Measurements from ENCODE around the gene ZNF182. TPM values are rescaled to one million over a fixed set of nuclear protein-coding genes. Genes with fewer than 3 reads are reported as not detected.
"Not testable (repeated sequence)": the region's sequence is repeated elsewhere in the genome, so short reads cannot be mapped to it uniquely, and the experiment has no call there.

ZNF182 gene
- total RNA-seq, result 8.4 and 10.0 TPM in 2 replicates

DNA sequence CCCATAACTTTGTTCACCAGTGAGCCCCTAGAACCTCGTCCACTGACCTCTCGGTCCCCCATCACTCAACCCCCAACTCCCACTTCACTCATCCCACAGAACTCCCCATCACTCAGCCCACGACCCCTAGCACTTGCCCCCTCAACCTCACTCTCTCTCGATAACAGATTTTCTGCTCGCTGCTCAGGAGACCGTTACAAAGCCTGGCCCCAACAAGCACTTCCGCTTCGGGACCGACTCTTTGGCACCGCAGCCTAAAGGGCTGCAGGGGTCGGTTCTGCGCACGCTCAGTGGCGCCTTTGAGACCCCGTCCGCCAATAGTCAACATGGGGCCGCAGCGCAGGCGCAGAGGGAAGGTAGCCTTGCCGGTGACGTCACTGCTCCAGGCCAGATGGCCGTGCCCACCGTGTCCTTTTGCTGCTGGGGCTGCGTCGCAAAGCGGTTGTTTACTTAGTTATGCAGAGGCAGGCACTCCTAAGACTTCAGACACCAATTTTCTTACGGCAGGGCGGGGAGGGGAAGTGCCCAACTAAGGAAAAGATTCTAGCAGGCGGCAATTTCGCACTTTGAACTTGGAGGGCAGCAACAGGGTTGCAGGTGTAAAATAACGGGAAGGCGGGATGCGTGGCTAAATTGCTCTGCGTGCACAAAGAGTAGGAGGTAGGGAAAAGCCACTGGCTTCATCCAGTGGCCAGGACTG, at the start of gene ZNF182:
TSS of gene ZNF182 (minus strand) at position 232 of the 700 bp plus-strand sequence. CDS start 1,380 bp downstream, outside the sequence.
- H3K36me3 Mint-ChIP-seq (ENCODE audit: low read depth), result peaks cover 25% of the 10 kb centered on the region
- peak within 1 kb of the TSS; percentile 98 for H3K27ac Mint-ChIP-seq
- ATAC-seq (ENCODE audit: low read depth) (peak; percentile 98), DNase-seq (peak; percentile 82)
- H3K9me3 Mint-ChIP-seq, result no peaks in the 10 kb centered on the region
- intact Hi-C loops (cut with micrococcal nuclease), result no loop called here
- POLR2A ChIA-PET, result no interaction called here
- H3K27me3 Mint-ChIP-seq, result no peaks in the 10 kb centered on the region
- TF ChIP-seq, protein P1, sequence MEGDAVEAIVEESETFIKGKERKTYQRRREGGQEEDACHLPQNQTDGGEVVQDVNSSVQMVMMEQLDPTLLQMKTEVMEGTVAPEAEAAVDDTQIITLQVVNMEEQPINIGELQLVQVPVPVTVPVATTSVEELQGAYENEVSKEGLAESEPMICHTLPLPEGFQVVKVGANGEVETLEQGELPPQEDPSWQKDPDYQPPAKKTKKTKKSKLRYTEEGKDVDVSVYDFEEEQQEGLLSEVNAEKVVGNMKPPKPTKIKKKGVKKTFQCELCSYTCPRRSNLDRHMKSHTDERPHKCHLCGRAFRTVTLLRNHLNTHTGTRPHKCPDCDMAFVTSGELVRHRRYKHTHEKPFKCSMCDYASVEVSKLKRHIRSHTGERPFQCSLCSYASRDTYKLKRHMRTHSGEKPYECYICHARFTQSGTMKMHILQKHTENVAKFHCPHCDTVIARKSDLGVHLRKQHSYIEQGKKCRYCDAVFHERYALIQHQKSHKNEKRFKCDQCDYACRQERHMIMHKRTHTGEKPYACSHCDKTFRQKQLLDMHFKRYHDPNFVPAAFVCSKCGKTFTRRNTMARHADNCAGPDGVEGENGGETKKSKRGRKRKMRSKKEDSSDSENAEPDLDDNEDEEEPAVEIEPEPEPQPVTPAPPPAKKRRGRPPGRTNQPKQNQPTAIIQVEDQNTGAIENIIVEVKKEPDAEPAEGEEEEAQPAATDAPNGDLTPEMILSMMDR (IDR thresholded peaks at IDR 0.05), result no peak
- CTCF ChIA-PET, result no interaction called here
- peaks cover 22% of the 10 kb centered on the region for H3K4me1 Mint-ChIP-seq
- peak within 1 kb of the TSS; percentile 96 for H3K4me3 Mint-ChIP-seq

DNA sequence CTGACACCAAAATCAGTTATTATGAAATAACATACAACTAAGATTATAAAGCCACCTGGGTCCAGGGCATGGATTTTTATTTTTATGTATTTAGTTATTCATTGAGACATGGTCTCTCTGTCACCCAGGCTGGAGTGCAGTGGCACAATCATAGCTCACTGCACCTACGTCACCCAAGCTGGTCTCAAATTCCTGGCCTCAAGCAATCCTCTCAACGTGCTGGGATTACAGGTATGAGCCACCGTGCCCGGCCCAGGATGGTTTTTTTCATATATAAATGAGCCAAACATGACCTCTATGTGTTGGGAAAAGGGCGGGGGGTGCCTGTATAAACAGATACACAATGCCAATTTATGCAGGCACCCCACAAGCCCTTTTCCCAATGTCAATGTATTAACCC, 43.1 kb upstream of the ZNF182 start:
- Mint-ChIP-seq H3K4me1 (no peaks in the 10 kb centered on the region), H3K36me3 (ENCODE audit: low read depth) (no peaks in the 10 kb centered on the region), H3K27ac (no peak overlapping the region), H3K9me3 (no peaks in the 10 kb centered on the region), H3K4me3 (no peak overlapping the region), H3K27me3 (no peaks in the 10 kb centered on the region)
- TF ChIP-seq, protein P1 (IDR thresholded peaks at IDR 0.05), result no peak
- CTCF ChIA-PET, result no interaction called here
- intact Hi-C loops (cut with micrococcal nuclease), result no loop called here
- no peak for ATAC-seq (ENCODE audit: low read depth)
- POLR2A ChIA-PET, result no interaction called here
- no peak for DNase-seq

DNA sequence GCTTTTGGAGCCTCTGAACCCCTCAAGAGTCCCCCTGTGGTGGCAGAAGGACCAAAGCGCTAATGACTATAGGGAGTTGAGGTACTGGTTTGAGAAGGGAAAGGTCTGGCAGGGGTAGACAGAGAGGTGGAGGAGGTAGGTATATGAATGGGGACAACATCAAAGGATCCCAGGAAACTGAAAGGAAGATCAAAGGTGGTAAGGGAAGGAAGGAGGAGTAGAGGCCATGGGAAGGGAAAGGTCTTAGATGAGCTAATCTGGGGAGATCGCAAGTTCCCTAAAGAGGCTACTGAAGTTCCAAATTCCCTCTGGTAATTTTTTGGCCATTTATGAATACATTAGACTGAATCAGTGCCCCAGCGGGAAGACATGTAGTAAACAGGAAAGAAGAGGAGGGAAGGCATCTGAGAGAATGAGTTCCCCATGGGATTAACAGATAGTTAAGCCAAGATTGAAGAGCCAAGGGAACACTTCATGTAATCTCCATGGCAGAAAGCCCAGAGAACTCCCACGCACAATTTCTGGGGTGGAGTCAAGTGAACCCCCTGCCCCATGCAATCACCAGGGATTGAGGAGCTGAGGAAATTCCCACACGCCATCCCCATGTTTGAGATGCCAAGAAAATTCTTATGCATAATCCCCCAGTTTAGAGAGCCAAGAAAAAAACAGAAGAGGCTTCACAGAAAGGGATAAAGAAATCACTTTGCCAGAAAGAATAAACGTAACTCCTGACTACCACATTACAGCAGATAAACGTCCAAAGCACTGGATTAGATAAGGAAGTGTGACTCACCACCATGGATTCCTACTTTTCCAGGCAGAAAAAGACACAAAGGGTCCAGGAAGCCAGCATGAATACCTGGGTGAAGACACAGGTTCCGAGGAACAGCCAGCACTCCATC, 41.9 kb upstream of the ZNF182 start:
- intact Hi-C loops (cut with micrococcal nuclease), result no loop called here
- ATAC-seq (ENCODE audit: low read depth), result no peak
- Mint-ChIP-seq H3K27me3 (no peaks in the 10 kb centered on the region), H3K4me3 (no peak overlapping the region), H3K36me3 (ENCODE audit: low read depth) (no peaks in the 10 kb centered on the region), H3K4me1 (no peaks in the 10 kb centered on the region), H3K27ac (no peak overlapping the region), H3K9me3 (no peaks in the 10 kb centered on the region)
- no peak for DNase-seq
- ChIA-PET CTCF (no interaction called here), POLR2A (no interaction called here)
- TF ChIP-seq, protein P1 (IDR thresholded peaks at IDR 0.05), result no peak

DNA sequence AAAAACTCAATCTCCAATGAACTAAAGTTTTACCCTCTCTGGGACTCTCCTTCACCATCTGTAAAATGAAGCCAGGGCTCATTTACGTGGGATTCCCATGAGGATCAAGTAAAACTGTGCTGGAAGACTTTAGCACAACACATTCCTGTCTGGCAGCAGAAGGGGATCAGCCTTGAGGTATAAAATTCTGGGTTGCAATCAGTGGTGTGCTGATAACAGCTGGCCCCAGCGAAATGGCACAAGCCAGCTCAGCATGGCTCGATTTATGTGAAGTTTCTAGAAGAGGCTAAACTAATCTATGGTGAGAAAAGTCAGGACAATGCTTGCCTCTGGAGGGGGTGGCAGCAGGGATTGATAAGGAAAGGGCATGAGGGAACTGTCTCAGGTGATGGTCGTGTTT, 39.3 kb upstream of the ZNF182 start:
- H3K36me3 Mint-ChIP-seq (ENCODE audit: low read depth), result no peaks in the 10 kb centered on the region
- CTCF ChIA-PET, result no interaction called here
- H3K4me3 Mint-ChIP-seq, result no peak overlapping the region
- H3K9me3 Mint-ChIP-seq, result no peaks in the 10 kb centered on the region
- intact Hi-C loops (cut with micrococcal nuclease), result no loop called here
- POLR2A ChIA-PET, result no interaction called here
- no peak for DNase-seq
- no peak for ATAC-seq (ENCODE audit: low read depth)
- TF ChIP-seq, protein P1 (IDR thresholded peaks at IDR 0.05), result no peak
- no peak overlapping the region for H3K27ac Mint-ChIP-seq
- no peaks in the 10 kb centered on the region for H3K27me3 Mint-ChIP-seq
- no peaks in the 10 kb centered on the region for H3K4me1 Mint-ChIP-seq

DNA sequence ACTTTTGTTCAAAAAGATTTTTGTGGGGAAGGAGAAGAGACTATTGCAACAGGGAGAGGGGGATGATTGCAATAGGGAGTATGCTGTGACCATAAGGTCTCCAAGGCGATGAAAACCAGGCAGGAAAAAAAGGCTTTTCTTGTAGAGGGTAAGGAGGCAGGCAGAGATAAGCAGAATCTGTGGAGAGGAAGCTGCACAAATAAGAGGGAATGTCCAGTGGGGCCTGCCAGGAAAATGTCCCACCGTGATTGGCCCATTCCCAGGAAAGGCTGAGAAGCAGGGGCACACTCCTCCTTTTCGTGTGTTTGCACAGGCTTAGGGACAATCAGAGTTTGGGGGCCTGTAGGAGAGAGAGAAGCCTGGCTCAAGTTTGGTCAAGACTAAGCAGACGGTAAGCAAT, 32.1 kb upstream of the ZNF182 start:
- no peak for ATAC-seq (ENCODE audit: low read depth)
- H3K36me3 Mint-ChIP-seq (ENCODE audit: low read depth), result no peaks in the 10 kb centered on the region
- no peak overlapping the region for H3K4me3 Mint-ChIP-seq
- no peak overlapping the region for H3K27ac Mint-ChIP-seq
- no peaks in the 10 kb centered on the region for H3K9me3 Mint-ChIP-seq
- H3K27me3 Mint-ChIP-seq, result no peaks in the 10 kb centered on the region
- no peak for DNase-seq
- H3K4me1 Mint-ChIP-seq, result no peaks in the 10 kb centered on the region
- TF ChIP-seq, protein P1 (IDR thresholded peaks at IDR 0.05), result no peak
- CTCF ChIA-PET, result no interaction called here
- POLR2A ChIA-PET, result no interaction called here
- intact Hi-C loops (cut with micrococcal nuclease), result no loop called here

DNA sequence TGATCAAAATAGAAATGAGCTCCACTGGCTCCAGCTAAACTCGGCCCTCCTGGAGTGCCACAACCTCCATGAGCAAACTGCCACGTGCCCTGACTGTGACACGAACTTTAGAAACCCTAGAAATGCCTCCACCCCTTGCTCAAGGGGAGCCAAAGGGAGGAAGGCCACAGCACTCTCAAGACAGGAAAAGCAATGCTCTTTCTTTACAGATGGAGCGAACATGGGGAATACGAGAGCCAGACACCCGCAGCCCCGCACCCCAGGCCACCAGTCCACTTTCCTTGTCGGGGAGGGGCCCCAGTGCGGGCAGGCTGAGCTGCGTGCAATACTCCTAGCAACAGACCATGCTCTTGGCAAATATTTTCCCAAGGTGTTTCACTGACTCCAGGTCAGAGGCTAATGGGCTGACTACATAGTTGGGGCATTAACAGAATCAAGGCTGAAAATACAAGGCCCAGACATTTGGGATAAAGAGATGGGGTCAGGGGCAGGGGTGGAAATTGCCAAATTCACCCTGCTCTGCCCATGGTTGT, 26.9 kb upstream of the ZNF182 start:
- ATAC-seq (ENCODE audit: low read depth); intact Hi-C loops (cut with micrococcal nuclease); POLR2A ChIA-PET; H3K27me3 Mint-ChIP-seq; CTCF ChIA-PET; DNase-seq; H3K4me3 Mint-ChIP-seq; H3K9me3 Mint-ChIP-seq; H3K36me3 Mint-ChIP-seq (ENCODE audit: low read depth); H3K4me1 Mint-ChIP-seq; H3K27ac Mint-ChIP-seq: not testable (repeated sequence)
